PFSK-1 (cell line): ENCODE data around the gene EPS15.

Experiments
- FOXP2 ChIP-seq: optimal IDR thresholded peaks from 2 replicates; pipeline ENCODE3; 2011; ENCODE audit warnings: borderline replicate concordance, control low read depth, inconsistent platforms; ENCODE audit not compliant: insufficient read depth; ENCODE audit errors: extremely low read length, extremely low read depth
- POLR2AphosphoS5 ChIP-seq: IDR thresholded peaks from 2 replicates; pipeline ENCODE4 v1.6.1; 2012; ENCODE audit warnings: low read depth, mild to moderate bottlenecking, control low read depth, low read length, moderate library complexity
- SIN3A ChIP-seq: IDR thresholded peaks from 2 replicates; pipeline ENCODE4 v1.6.1; 2012; ENCODE audit warnings: mild to moderate bottlenecking, low read length, moderate library complexity, borderline replicate concordance; ENCODE audit not compliant: insufficient read depth
- TAF1 ChIP-seq: IDR thresholded peaks from 2 replicates; pipeline ENCODE4 v1.6.1; 2012; ENCODE audit warnings: low read length, control low read depth, borderline replicate concordance; ENCODE audit not compliant: insufficient read depth
- TF ChIP-seq, protein P1 (sequence below), 2 experiments: IDR thresholded peaks; 2 replicates each; pipeline versions ENCODE4 v1.6.1 to v1.8.0; 2011 to 2012; ENCODE audit warnings: low read depth in 2 of 2, low read length in 2 of 2, control low read depth in 1 of 2, inconsistent platforms in 1 of 2, mild to moderate bottlenecking in 1 of 2, moderate library complexity in 1 of 2; ENCODE audit not compliant: insufficient read depth in 1 of 2

EPS15 gene

DNA sequence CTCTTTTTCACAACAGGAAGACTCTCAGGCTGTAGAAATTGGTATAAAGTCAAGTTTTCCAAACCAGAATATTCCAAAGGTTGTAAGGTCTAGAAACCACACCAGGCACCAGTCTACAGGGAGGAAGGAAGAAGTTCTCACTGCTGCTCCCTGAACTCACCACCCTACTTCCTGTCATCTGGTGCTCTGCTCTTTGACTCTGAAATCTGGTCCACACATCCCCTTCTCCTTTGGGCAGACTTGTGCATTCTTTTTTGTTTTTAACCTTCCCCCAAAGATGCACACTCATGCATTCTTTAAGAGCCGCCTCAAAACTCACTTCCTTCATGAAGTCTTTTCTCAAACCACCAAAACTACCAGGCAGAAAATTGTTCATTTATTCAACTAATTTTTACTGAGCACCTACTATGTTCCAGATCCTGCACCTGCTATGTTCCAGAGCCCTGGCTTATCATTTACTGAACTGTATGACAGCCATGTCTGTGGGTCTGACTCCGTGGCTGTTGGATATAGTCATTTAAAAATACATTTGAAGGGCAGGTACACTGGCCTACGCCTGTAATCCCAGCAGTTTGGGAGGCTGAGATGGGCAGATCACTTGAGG, 30.1 kb upstream of the EPS15 start:
- TF ChIP-seq POLR2AphosphoS5 (no peak), FOXP2 (no peak), SIN3A (no peak), TAF1 (no peak)
- TF ChIP-seq, protein P1, sequence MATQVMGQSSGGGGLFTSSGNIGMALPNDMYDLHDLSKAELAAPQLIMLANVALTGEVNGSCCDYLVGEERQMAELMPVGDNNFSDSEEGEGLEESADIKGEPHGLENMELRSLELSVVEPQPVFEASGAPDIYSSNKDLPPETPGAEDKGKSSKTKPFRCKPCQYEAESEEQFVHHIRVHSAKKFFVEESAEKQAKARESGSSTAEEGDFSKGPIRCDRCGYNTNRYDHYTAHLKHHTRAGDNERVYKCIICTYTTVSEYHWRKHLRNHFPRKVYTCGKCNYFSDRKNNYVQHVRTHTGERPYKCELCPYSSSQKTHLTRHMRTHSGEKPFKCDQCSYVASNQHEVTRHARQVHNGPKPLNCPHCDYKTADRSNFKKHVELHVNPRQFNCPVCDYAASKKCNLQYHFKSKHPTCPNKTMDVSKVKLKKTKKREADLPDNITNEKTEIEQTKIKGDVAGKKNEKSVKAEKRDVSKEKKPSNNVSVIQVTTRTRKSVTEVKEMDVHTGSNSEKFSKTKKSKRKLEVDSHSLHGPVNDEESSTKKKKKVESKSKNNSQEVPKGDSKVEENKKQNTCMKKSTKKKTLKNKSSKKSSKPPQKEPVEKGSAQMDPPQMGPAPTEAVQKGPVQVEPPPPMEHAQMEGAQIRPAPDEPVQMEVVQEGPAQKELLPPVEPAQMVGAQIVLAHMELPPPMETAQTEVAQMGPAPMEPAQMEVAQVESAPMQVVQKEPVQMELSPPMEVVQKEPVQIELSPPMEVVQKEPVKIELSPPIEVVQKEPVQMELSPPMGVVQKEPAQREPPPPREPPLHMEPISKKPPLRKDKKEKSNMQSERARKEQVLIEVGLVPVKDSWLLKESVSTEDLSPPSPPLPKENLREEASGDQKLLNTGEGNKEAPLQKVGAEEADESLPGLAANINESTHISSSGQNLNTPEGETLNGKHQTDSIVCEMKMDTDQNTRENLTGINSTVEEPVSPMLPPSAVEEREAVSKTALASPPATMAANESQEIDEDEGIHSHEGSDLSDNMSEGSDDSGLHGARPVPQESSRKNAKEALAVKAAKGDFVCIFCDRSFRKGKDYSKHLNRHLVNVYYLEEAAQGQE (IDR thresholded peaks at IDR 0.05; ENCODE audit: insufficient read depth in 1 of 2, low read depth in 2 of 2, low read length in 2 of 2): no peak

DNA sequence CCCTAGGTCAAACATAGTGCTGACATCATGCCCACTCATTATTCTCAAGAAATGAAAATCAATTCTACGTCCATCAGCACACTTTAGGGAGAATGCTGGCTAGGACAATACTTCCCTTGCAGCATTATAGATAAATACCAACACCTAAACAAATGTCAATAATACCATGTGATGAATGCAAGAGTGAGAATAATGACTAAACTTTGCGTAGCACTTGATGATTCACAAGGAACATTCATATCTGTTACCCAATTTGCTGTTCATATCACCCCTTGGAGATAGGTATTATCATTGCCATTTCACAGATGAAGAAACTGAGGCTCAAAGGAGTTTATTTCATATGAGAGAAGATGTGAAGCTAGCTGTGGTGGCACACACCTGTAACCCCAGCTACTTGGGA, 24.8 kb upstream of the EPS15 start:
- TF ChIP-seq, protein P1 (IDR thresholded peaks at IDR 0.05; ENCODE audit: insufficient read depth in 1 of 2, low read depth in 2 of 2, low read length in 2 of 2): no peak
- no peak for TF ChIP-seq POLR2AphosphoS5
- TF ChIP-seq TAF1: no peak
- no peak for TF ChIP-seq SIN3A
- TF ChIP-seq FOXP2: no peak

DNA sequence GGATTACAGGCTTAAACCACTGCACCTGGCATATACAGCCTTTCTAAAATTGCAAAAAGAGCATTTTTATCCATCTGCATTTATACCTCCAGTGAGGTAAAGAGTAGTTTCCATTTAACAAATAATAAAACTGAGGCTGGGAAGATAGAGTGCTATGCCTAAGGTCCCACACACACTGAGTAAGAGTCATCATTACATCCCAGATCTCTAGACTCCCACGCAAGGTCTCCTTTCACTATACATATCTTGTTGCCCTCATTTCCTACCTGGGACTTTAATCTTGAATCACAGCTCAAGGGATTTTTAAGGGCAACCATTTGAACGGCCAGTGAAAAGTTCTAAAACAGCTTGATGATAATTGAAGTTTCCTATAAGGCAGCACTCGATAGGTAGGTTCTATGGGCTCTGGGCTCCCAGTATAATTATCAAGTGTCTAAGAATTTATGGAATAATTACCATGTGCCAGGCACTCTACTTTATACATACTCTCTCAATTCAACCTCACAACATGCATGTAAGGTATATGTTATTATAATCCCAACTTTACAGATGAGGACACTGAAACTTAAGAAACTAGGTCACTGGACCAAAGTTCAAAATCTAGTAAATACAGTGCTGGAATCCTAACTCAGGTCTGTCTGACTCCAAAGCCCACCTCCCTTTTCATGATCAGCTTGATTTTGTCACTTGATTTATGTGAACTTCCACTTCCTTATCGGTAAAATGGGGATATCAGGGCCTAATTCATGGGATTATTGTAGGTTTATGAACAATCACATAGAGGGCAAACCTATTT, 23.3 kb upstream of the EPS15 start:
- TF ChIP-seq FOXP2 (no peak), POLR2AphosphoS5 (no peak), TAF1 (no peak)
- TF ChIP-seq, protein P1 (IDR thresholded peaks at IDR 0.05; ENCODE audit: insufficient read depth in 1 of 2, low read depth in 2 of 2, low read length in 2 of 2): no peak

DNA sequence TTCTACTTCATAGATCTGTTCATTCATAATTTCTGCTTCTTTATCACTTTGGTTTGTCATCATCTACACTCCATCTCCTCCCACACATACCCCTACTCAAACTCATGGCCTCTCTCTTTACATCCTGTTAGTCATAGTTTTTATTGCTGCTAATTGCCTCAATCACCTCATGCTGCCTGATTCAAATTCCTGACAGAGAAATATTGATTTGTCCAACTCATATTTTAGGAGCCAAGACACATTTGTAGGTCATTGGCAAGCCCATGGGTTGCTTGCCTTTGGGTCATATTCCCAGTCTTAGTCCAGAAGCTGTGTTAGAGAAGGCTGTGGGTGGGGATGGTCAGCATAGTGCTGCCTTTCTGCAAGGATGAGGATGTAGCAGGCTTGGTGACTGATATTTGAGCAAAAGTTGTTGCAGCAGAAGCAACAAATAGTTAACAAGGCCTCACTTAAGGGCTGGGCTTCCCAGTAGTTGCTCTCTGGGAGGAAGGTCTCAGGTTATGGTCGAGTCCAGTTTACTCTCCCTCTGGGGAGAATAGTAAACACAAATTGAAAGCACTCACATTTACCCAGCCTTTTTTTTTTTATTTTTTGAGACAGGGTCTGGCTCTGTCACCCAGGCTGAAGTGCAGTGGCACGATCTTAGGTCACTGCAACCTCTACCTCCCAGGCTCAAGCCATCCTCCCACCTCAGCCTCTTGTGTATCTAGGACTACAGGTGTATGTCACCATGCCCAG, 22.4 kb upstream of the EPS15 start:
- no peak; the same call in 1 of the 2 replicates for TF ChIP-seq POLR2AphosphoS5
- TF ChIP-seq, protein P1 (IDR thresholded peaks at IDR 0.05; ENCODE audit: insufficient read depth in 1 of 2, low read depth in 2 of 2, low read length in 2 of 2): peak in 1 of 2 experiments; percentile 29; a peak in 1 of 4 replicates
- TF ChIP-seq FOXP2: no peak
- TF ChIP-seq TAF1: peak; percentile 48; the same call in 1 of the 2 replicates
- peak; percentile 93; the same call in 1 of the 2 replicates for TF ChIP-seq SIN3A
